Fibroblast of lung (primary cell): Measurements from ENCODE around the gene BDH1. TPM values are rescaled to one million over a fixed set of nuclear protein-coding genes. Genes with fewer than 3 reads are reported as not detected.

Experiments used
- DNase-seq, 2 donors: peaks; one replicate each; pipeline versions ENCODE4 v3.0.0 to v3.0.0-alpha.2; 2010; ENCODE audit warnings: low read depth in 2 of 2
- H2AFZ ChIP-seq: 2 replicates; pipeline ENCODE4 v1.5.1; 2012; ENCODE audit warnings: low read length, control low read depth, inconsistent platforms
- H3K27ac ChIP-seq: 2 replicates; pipeline ENCODE4 v1.5.1; 2011; ENCODE audit warnings: low read length, control low read depth; ENCODE audit not compliant: insufficient read depth
- H3K27me3 ChIP-seq: 2 replicates; pipeline ENCODE4 v1.5.1; 2011; ENCODE audit warnings: mild to moderate bottlenecking, low read length; ENCODE audit not compliant: control insufficient read depth, insufficient read depth
- H3K36me3 ChIP-seq: 2 replicates; pipeline ENCODE4 v1.5.1; 2011; ENCODE audit warnings: low read length; ENCODE audit not compliant: control insufficient read depth, insufficient read depth
- H3K4me1 ChIP-seq: 2 replicates; pipeline ENCODE4 v1.5.1; 2011; ENCODE audit warnings: low read length; ENCODE audit not compliant: control insufficient read depth, insufficient read depth; ENCODE audit errors: extremely low read depth
- H3K4me2 ChIP-seq: 2 replicates; pipeline ENCODE4 v1.5.1; 2011; ENCODE audit warnings: low read length, control low read depth; ENCODE audit not compliant: insufficient read depth; ENCODE audit errors: extremely low read depth
- H3K4me3 ChIP-seq, 4 experiments: fragments of 200-600 bp in 1 of 4; sonication (generic) in 1 of 4; replicated peaks in 1 of 4; 2 replicates each; pipeline ENCODE4 v1.5.1; 2011 to 2016; ENCODE audit warnings: low read length in 4 of 4, low read depth in 3 of 4, mild to moderate bottlenecking in 3 of 4, control low read depth in 2 of 4, inconsistent platforms in 1 of 4, mixed read lengths in 1 of 4; ENCODE audit not compliant: insufficient read depth in 1 of 4; ENCODE audit errors: control extremely low read depth in 1 of 4
- H3K79me2 ChIP-seq: 2 replicates; pipeline ENCODE4 v1.5.1; 2012; ENCODE audit warnings: mild to moderate bottlenecking, low read length, inconsistent platforms; ENCODE audit not compliant: control insufficient read depth, insufficient read depth
- H3K9ac ChIP-seq: 2 replicates; pipeline ENCODE4 v1.5.1; 2011; ENCODE audit warnings: mild to moderate bottlenecking, low read length, control low read depth; ENCODE audit not compliant: insufficient read depth
- H3K9me3 ChIP-seq: 2 replicates; pipeline ENCODE4 v1.5.1; 2012; ENCODE audit warnings: low read depth, low read length; ENCODE audit not compliant: control insufficient read depth, insufficient read depth
- H4K20me1 ChIP-seq: 2 replicates; pipeline ENCODE4 v1.5.1; 2011; ENCODE audit warnings: low read length; ENCODE audit not compliant: control insufficient read depth, insufficient read depth; ENCODE audit errors: extremely low read depth
- CTCF ChIP-seq, 2 donors: IDR thresholded peaks in 1 of 2; conservative IDR thresholded peaks in 1 of 2; 1 replicate in 1 of 2; 2 replicates in 1 of 2; pipeline ENCODE4 v1.5.1; 2011 to 2012; ENCODE audit warnings: low read length in 2 of 2, control low read depth in 1 of 2, inconsistent platforms in 1 of 2, low read depth in 1 of 2, mild to moderate bottlenecking in 1 of 2
- EZH2 ChIP-seq: IDR thresholded peaks from 2 replicates; pipeline ENCODE4 v1.5.1; 2012; ENCODE audit warnings: low read length, control low read depth, mild to moderate bottlenecking; ENCODE audit errors: missing control alignments
- polyA plus RNA-seq, 2 donors: library from polyadenylated mRNA; depleted of rRNA in 1 of 2; stranded (reverse) in 1 of 2; unstranded in 1 of 2; fragments of >200 nt; gene quantifications; 2 replicates each; pipeline ENCODE4 v1.2.1, GENCODE V29; 2011 to 2012; ENCODE audit warnings: missing spikeins in 1 of 2
- total RNA-seq: library from RNA; depleted of rRNA; stranded (reverse); fragments of >200 nt; gene quantifications from 2 replicates; pipeline ENCODE4 v1.2.1, GENCODE V29; 2014

The BDH1 gene
- total and polyA plus RNA-seq, 2 donors (not counting 1 experiment from before 2014, with no cell fraction given) = 0.66 to 3.1 TPM

- H3K27me3 ChIP-seq = no peaks in the 10 kb centered on the region
- no peak overlapping the region for H3K4me2 ChIP-seq
- H3K4me1 ChIP-seq = peaks cover 8% of the 10 kb centered on the region
- H3K79me2 ChIP-seq = no peaks in the 10 kb centered on the region
- no peak for TF ChIP-seq EZH2
- H3K9me3 ChIP-seq = no peaks in the 10 kb centered on the region
- H4K20me1 ChIP-seq = no peaks in the 10 kb centered on the region
- H3K4me3 ChIP-seq = no peak overlapping the region
- DNase-seq = no peak
- H2AFZ ChIP-seq = no peak overlapping the region
- H3K27ac ChIP-seq = no peak overlapping the region
- no peak overlapping the region for H3K9ac ChIP-seq
- no peaks in the 10 kb centered on the region for H3K36me3 ChIP-seq
These were observed 43.7 kb downstream of the BDH1 start for GRCh38 chr3:197511853-197512635.

- no peak overlapping the region for H3K9ac ChIP-seq
- H3K27me3 ChIP-seq = no peaks in the 10 kb centered on the region
- H3K27ac ChIP-seq = no peak overlapping the region
- no peaks in the 10 kb centered on the region for H3K79me2 ChIP-seq
- H2AFZ ChIP-seq = no peak overlapping the region
- H3K4me3 ChIP-seq = no peak overlapping the region
- H3K4me1 ChIP-seq = no peaks in the 10 kb centered on the region
- DNase-seq = peak in 1 of 2 donors; percentile 75
- no peak overlapping the region for H3K4me2 ChIP-seq
- no peaks in the 10 kb centered on the region for H3K9me3 ChIP-seq
- no peaks in the 10 kb centered on the region for H4K20me1 ChIP-seq
- H3K36me3 ChIP-seq = no peaks in the 10 kb centered on the region
- TF ChIP-seq CTCF (conservative IDR thresholded peaks at IDR 0.05 in 1 of 2, IDR thresholded peaks at IDR 0.05 in 1 of 2; ENCODE audit: low read depth in 1 of 2, low read length in 2 of 2) = no peak
- no peak for TF ChIP-seq EZH2
These were observed 44.6 kb downstream of the BDH1 start for GRCh38 chr3:197511130-197511529.

GRCh38 chr3:197510642-197511018, 45.1 kb downstream of the BDH1 start:
- Histone ChIP-seq H3K4me1 (no peaks in the 10 kb centered on the region), H3K4me3 (no peak overlapping the region), H3K4me2 (no peak overlapping the region), H3K79me2 (no peaks in the 10 kb centered on the region), H3K9ac (no peak overlapping the region), H3K9me3 (no peaks in the 10 kb centered on the region), H3K36me3 (no peaks in the 10 kb centered on the region), H2AFZ (no peak overlapping the region), H3K27me3 (no peaks in the 10 kb centered on the region), H4K20me1 (no peaks in the 10 kb centered on the region), H3K27ac (no peak overlapping the region)
- no peak for DNase-seq
- no peak for TF ChIP-seq EZH2
- TF ChIP-seq CTCF (conservative IDR thresholded peaks at IDR 0.05 in 1 of 2, IDR thresholded peaks at IDR 0.05 in 1 of 2; ENCODE audit: low read depth in 1 of 2, low read length in 2 of 2) = no peak
